ENCODE results near the gene SLC35A4.
"Not testable (repeated sequence)": the region's sequence is repeated elsewhere in the genome, so short reads cannot be mapped to it uniquely, and the experiment has no call there.

Gene SLC35A4

GRCh38 chr5:140590861-140591260 is 26.2 kb downstream of the SLC35A4 start:
- no peak overlapping the region for H3K27ac ChIP-seq
- TF ChIP-seq, protein P1, sequence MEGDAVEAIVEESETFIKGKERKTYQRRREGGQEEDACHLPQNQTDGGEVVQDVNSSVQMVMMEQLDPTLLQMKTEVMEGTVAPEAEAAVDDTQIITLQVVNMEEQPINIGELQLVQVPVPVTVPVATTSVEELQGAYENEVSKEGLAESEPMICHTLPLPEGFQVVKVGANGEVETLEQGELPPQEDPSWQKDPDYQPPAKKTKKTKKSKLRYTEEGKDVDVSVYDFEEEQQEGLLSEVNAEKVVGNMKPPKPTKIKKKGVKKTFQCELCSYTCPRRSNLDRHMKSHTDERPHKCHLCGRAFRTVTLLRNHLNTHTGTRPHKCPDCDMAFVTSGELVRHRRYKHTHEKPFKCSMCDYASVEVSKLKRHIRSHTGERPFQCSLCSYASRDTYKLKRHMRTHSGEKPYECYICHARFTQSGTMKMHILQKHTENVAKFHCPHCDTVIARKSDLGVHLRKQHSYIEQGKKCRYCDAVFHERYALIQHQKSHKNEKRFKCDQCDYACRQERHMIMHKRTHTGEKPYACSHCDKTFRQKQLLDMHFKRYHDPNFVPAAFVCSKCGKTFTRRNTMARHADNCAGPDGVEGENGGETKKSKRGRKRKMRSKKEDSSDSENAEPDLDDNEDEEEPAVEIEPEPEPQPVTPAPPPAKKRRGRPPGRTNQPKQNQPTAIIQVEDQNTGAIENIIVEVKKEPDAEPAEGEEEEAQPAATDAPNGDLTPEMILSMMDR (IDR thresholded peaks at IDR 0.05): no peak
- no peak for TF ChIP-seq ZFX (IDR thresholded peaks at IDR 0.05; ENCODE audit: borderline replicate concordance)

- H3K27ac ChIP-seq: no peak overlapping the region
- TF ChIP-seq ZFX (IDR thresholded peaks at IDR 0.05; ENCODE audit: borderline replicate concordance): no peak
- TF ChIP-seq, protein P1 (IDR thresholded peaks at IDR 0.05): no peak
These were observed 27.2 kb downstream of the SLC35A4 start for GRCh38 chr5:140591747-140592372.

DNA sequence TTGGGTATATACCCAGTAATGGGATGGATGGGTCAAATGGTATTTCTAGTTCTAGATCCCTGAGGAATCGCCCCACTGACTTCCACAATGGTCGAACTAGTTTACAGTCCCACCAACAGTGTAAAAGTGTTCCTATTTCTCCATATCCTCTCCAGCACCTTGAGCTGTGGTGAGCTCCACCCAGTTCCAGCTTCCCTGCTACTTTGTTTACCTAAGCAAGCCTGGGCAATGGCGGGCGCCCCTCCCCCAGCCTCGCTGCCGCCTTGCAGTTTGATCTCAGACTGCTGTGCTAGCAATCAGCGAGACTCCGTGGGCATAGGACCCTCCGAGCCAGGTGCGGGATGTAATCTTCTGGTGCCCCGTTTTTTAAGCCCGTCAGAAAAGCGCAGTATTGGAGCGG is 28.4 kb downstream of the SLC35A4 start:
- not testable (repeated sequence) for H3K27ac ChIP-seq

GRCh38 chr5:140594169-140594568 is 29.5 kb downstream of the SLC35A4 start:
- no peak for TF ChIP-seq ZFX (IDR thresholded peaks at IDR 0.05; ENCODE audit: borderline replicate concordance)
- TF ChIP-seq, protein P1 (IDR thresholded peaks at IDR 0.05): no peak

GRCh38 chr5:140595538-140596300 is 31.1 kb downstream of the SLC35A4 start:
- no peak for TF ChIP-seq ZFX (IDR thresholded peaks at IDR 0.05; ENCODE audit: borderline replicate concordance)
- TF ChIP-seq, protein P1 (IDR thresholded peaks at IDR 0.05): no peak
- no peak overlapping the region for H3K27ac ChIP-seq

More at GRCh38 chr5:140594169-140594568, 29.5 kb downstream of the SLC35A4 start:
- no peak overlapping the region for H3K27ac ChIP-seq

GRCh38 chr5:140596321-140596741 is 31.7 kb downstream of the SLC35A4 start:
- TF ChIP-seq ZFX (IDR thresholded peaks at IDR 0.05; ENCODE audit: borderline replicate concordance): no peak
- TF ChIP-seq, protein P1 (IDR thresholded peaks at IDR 0.05): no peak
- no peak overlapping the region for H3K27ac ChIP-seq

DNA sequence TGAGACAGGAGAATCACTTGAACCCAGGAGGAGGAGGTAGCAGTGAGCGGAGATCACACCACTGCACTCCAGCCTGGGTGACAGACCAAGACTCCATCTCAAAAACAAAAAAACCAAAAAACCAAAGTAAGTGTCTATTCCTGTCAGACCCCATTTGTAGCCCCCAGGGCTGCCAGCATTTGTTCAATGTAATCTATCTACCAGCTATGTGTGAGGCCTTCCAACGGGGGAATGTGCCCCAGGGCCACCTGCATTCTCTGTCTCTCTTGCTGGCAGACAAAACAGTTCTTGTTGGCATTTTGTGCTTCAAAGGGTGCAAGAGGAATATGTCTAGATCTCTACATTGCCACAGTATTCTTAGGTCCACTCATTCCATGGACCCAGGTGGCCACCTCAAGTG is 34.2 kb downstream of the SLC35A4 start:
- TF ChIP-seq, protein P1 (IDR thresholded peaks at IDR 0.05): no peak
- no peak for TF ChIP-seq ZFX (IDR thresholded peaks at IDR 0.05; ENCODE audit: borderline replicate concordance)
- no peak overlapping the region for H3K27ac ChIP-seq
